IPS-15b (cell line): ENCODE data around the gene HYOU1.
A peak's percentile ranks its signal among the peaks of the same experiment; 100 is the strongest.
"Not testable (repeated sequence)": the region's sequence is repeated elsewhere in the genome, so short reads cannot be mapped to it uniquely, and the experiment has no call there.

Source experiments
- H3K27me3 ChIP-seq: one replicate; pipeline ENCODE4 v1.6.1; 2013; ENCODE audit warnings: low read length; ENCODE audit not compliant: control insufficient read depth, insufficient read depth
- H3K36me3 ChIP-seq: one replicate; pipeline ENCODE4 v1.6.1; 2013; ENCODE audit warnings: low read length; ENCODE audit not compliant: control insufficient read depth, insufficient read depth
- H3K4me1 ChIP-seq: one replicate; pipeline ENCODE4 v1.6.1; 2013; ENCODE audit warnings: mild to moderate bottlenecking, low read length; ENCODE audit not compliant: control insufficient read depth, insufficient read depth
- H3K4me3 ChIP-seq: one replicate; pipeline ENCODE4 v1.5.1; 2013; ENCODE audit warnings: low read depth, low read length
- H3K9ac ChIP-seq: one replicate; pipeline ENCODE4 v1.6.1; 2013; ENCODE audit warnings: low read depth, mild to moderate bottlenecking, low read length
- H3K9me3 ChIP-seq: one replicate; pipeline ENCODE4 v1.6.1; 2013; ENCODE audit warnings: mild to moderate bottlenecking, low read length; ENCODE audit not compliant: control insufficient read depth, insufficient read depth

HYOU1 gene

DNA sequence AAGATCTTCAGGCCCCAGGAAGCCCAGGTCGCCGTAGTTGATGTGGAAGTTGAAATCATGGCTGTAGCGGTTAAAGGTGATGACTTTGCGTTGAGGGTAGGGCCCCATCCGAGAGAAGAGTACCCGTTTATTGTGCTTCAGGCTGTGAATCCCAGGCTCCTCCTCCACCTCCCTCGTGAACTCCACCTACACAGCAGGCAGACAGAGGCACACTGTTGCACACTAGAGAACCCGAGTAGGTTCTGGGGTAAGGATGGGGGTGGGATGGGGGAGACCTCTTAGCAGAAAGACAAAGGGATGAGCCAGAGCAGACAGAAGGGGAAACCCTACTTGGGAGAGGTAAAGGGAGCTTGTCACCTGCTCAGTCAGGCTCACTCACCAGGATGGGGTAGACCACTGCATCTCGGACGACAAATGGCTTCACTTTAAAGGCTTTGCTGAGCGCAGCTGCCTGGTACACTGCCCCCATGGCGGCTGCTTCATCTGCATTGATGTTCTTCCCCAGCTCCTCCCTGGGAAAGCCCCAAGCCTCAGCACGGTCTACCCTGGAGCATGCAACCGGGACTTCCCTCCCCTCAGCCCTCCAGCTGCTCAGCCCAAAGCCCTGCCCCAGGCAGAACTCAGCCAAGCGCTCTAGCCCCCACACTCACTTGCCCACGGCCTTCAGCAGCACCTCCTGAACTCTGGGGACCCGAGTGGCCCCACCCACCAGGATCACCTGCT, 5.4 kb downstream of the HYOU1 start:
- H3K9ac ChIP-seq: no peak overlapping the region
- peaks cover 83% of the 10 kb centered on the region for H3K36me3 ChIP-seq
- no peak overlapping the region for H3K4me3 ChIP-seq
- H3K27me3 ChIP-seq: no peaks in the 10 kb centered on the region
- no peaks in the 10 kb centered on the region for H3K9me3 ChIP-seq
- peaks cover 3% of the 10 kb centered on the region for H3K4me1 ChIP-seq

GRCh38 chr11:119049081-119049480, 7.9 kb downstream of the HYOU1 start:
- Histone ChIP-seq H3K4me1 (peaks cover 7% of the 10 kb centered on the region), H3K9ac (no peak overlapping the region), H3K4me3 (no peak overlapping the region), H3K9me3 (no peaks in the 10 kb centered on the region), H3K27me3 (no peaks in the 10 kb centered on the region), H3K36me3 (peaks cover 75% of the 10 kb centered on the region)

GRCh38 chr11:119048644-119049043, 8.4 kb downstream of the HYOU1 start:
- Histone ChIP-seq H3K4me3 (no peak overlapping the region), H3K9ac (no peak overlapping the region), H3K36me3 (peaks cover 71% of the 10 kb centered on the region), H3K4me1 (peaks cover 7% of the 10 kb centered on the region), H3K9me3 (no peaks in the 10 kb centered on the region), H3K27me3 (no peaks in the 10 kb centered on the region)

DNA sequence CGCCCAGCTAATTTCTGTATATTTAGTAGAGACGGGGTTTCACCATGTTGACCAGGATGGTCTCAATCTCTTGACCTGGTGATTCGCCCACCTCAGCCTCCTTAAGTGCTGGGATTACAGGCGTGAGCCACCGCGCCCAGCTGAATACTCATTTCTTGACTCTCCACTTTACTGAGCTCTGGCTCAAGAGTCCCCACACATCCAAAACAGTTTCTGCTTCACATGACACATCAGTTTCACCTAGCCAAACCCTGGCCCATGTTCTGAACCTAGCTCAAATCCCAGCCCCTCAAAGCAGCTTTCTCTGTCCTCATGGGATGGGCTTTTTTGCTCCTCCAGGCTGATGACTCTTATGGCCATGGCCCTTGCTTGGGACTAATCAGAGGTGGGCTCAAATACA, 9.8 kb downstream of the HYOU1 start:
- peaks cover 57% of the 10 kb centered on the region for H3K36me3 ChIP-seq

GRCh38 chr11:119046489-119046888, 10.5 kb downstream of the HYOU1 start:
- peaks cover 7% of the 10 kb centered on the region for H3K4me1 ChIP-seq
- no peaks in the 10 kb centered on the region for H3K9me3 ChIP-seq
- H3K9ac ChIP-seq: no peak overlapping the region
- H3K36me3 ChIP-seq: peaks cover 50% of the 10 kb centered on the region
- H3K27me3 ChIP-seq: no peaks in the 10 kb centered on the region
- no peak overlapping the region for H3K4me3 ChIP-seq

More for the DNA sequence above, 9.8 kb downstream of the HYOU1 start:
- Histone ChIP-seq H3K27me3 (no peaks in the 10 kb centered on the region), H3K9me3 (no peaks in the 10 kb centered on the region), H3K9ac (no peak overlapping the region), H3K4me1 (peaks cover 7% of the 10 kb centered on the region), H3K4me3 (no peak overlapping the region)

GRCh38 chr11:119044708-119045107, 12.3 kb downstream of the HYOU1 start:
- Histone ChIP-seq H3K9me3 (no peaks in the 10 kb centered on the region), H3K36me3 (peaks cover 37% of the 10 kb centered on the region), H3K9ac (no peak overlapping the region), H3K4me3 (peak overlapping the region; percentile 18), H3K27me3 (no peaks in the 10 kb centered on the region), H3K4me1 (peaks cover 9% of the 10 kb centered on the region)

- peaks cover 9% of the 10 kb centered on the region for H3K4me1 ChIP-seq
- no peak overlapping the region for H3K9ac ChIP-seq
- no peak overlapping the region for H3K4me3 ChIP-seq
- H3K27me3 ChIP-seq: no peaks in the 10 kb centered on the region
- peaks cover 19% of the 10 kb centered on the region for H3K36me3 ChIP-seq
- H3K9me3 ChIP-seq: no peaks in the 10 kb centered on the region
Observed at GRCh38 chr11:119042927-119043326, 14.1 kb downstream of the HYOU1 start.

- peaks cover 9% of the 10 kb centered on the region for H3K4me1 ChIP-seq
- peak overlapping the region; percentile 24 for H3K9ac ChIP-seq
- H3K36me3 ChIP-seq: peaks cover 10% of the 10 kb centered on the region
- H3K27me3 ChIP-seq: no peaks in the 10 kb centered on the region
- H3K9me3 ChIP-seq: no peaks in the 10 kb centered on the region
- H3K4me3 ChIP-seq: no peak overlapping the region
Observed at GRCh38 chr11:119041821-119042514, 15.0 kb downstream of the HYOU1 start.

GRCh38 chr11:119039471-119039870, 17.5 kb downstream of the HYOU1 start:
- H3K9ac ChIP-seq, H3K4me1 ChIP-seq, H3K4me3 ChIP-seq, H3K27me3 ChIP-seq, H3K36me3 ChIP-seq, H3K9me3 ChIP-seq: not testable (repeated sequence)

- no peak overlapping the region for H3K9ac ChIP-seq
- no peaks in the 10 kb centered on the region for H3K27me3 ChIP-seq
- no peak overlapping the region for H3K4me3 ChIP-seq
- H3K36me3 ChIP-seq: no peaks in the 10 kb centered on the region
- H3K9me3 ChIP-seq: no peaks in the 10 kb centered on the region
- H3K4me1 ChIP-seq: peaks cover 2% of the 10 kb centered on the region
Observed at GRCh38 chr11:119038884-119039283, 18.1 kb downstream of the HYOU1 start.

GRCh38 chr11:119034813-119035212, 22.2 kb downstream of the HYOU1 start:
- Histone ChIP-seq H3K36me3 (no peaks in the 10 kb centered on the region), H3K9ac (no peak overlapping the region), H3K4me1 (peaks cover 2% of the 10 kb centered on the region), H3K4me3 (no peak overlapping the region), H3K9me3 (no peaks in the 10 kb centered on the region), H3K27me3 (no peaks in the 10 kb centered on the region)

DNA sequence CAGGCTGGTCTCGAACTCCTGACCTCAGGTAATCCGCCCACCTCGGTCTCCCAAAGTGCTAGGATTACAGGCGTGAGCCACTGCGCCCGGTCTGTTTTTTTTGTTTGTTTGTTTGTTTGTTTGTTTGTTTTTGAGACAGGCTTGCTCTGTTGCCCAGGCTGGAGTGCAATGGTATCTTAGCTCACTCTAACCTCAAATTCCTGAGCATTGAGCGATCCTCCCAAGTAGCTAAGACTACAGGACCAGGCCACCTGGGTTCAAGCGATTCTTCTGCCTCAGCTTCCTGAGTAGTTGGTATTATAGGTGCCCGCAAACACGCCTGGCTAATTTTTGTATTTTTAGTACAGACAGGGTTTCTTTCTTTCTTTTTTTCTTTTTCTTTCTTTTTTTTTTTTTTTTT, 23.6 kb downstream of the HYOU1 start:
- not testable (repeated sequence) for H3K9me3 ChIP-seq, H3K4me3 ChIP-seq, H3K36me3 ChIP-seq, H3K27me3 ChIP-seq, H3K9ac ChIP-seq
- peaks cover 12% of the 10 kb centered on the region for H3K4me1 ChIP-seq
